ENCODE results near the gene CCNK.

Gene CCNK

GRCh38 chr14:99552021-99552553, 70.9 kb downstream of the CCNK start:
- no peak for DNase-seq (ENCODE audit: low read depth in 2 of 2)

- no peak for DNase-seq (ENCODE audit: low read depth in 2 of 2)
Observed at GRCh38 chr14:99552572-99553216, 71.5 kb downstream of the CCNK start.

DNA sequence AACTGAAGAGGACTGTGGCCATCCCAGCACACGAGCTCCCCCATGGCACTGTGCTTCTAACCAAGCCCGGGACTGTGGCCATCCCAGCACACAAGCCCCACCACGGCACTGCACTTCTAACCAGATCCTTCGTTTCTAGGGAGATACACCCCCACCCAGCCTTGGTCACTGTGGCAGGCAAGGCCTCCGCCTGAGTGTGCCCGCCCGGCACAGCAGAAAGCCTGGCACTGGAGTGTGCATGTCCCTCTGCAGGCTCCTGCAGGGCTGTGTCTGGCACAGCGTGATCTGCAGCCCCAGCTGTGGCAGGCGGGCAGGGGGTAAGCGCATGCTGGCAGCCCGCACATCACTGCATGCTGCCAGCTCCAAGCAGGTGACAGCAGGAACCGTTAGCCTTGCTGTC, 73.0 kb downstream of the CCNK start:
- no peak for DNase-seq (ENCODE audit: low read depth in 2 of 2)

- no peak for DNase-seq (ENCODE audit: low read depth in 2 of 2)
Observed at GRCh38 chr14:99554757-99555531, 73.7 kb downstream of the CCNK start.

DNA sequence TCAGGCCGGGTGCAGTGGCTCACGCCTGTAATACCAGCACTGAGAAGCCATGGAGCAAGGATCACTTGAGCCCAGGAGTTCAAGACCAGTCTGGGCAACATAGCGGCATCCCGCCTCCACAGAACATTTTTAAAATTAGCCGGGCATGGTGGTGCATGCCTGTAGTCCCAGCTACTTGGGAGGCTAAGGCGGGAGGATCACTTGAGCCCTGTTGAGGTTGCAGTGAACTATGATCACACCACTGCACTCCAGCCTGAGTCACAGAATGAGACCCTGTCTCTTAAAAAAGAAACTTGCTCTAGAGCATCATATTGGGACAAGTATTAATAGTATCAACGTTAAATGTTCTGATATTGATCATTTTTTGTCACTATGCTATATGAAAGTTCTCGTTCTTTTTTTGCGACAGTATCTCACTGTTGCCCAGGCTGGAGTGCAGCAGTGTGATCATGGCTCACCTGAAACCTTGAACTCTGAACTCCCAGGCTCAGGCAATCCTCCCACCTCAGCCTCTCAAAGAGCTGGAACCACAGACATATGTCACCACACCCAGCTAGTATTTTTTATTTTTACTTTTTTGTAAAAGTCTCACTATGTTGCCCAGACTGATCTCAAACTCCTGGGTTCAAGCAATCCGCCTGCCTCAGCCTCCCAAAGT, 75.1 kb downstream of the CCNK start:
- DNase-seq (ENCODE audit: low read depth in 2 of 2) = no peak

DNA sequence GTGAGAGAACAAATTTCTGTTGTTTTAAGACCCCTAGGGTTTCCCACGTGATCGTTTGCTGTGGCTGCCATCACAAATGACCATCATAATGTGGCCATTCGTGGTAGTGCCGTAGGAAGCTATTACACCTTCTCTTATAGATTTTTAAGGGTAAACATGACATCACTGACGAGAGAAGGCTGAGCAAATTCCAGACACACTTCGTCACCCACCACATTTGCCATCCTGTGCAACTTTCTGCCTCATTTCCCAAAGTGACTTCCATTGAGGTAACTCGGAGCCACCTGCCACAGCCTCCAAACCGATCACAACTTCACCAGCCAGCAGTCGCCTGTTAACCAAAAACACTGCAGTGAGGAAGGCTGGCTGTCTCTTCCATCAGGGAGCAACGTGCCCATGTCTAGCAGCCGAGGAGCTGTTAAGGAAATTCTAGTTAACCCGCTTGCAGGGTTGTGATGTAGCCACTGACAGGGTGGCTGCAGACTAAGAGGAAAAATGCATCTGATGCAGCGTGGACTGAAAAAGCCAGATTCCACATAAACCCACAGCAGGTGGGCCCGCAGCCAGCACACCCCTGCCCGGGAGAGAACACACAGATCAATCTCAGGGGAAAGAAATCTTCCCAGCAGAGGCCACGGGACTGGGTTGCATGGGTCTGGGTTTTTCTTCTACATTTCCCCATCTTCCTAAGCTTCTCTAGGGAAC, 78.2 kb downstream of the CCNK start:
- peak in 1 of 2 experiments; percentile 40 for DNase-seq (ENCODE audit: low read depth in 2 of 2)

GRCh38 chr14:99560403-99560802, 79.2 kb downstream of the CCNK start:
- no peak for DNase-seq (ENCODE audit: low read depth in 2 of 2)

- no peak for DNase-seq (ENCODE audit: low read depth in 2 of 2)
Observed at GRCh38 chr14:99560922-99561683, 79.9 kb downstream of the CCNK start.

DNA sequence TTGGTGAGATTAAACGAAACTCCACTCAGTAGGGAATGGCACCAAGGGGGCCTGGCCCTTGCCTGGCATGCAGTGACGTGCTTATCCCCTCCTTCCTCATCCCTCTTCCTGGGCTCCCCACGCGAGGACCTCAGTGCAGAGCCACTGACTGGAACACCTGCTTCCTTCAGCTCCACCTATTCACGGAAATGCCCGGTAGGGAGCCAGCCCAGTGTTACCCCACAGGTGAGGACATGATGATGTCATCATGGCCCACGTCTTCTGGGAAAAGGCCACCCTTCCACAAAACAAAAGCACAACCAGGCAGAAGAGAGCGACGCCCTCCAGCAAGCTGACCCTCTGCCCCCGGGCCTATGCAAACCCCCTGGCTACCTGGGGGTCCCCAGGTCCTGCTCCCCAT, 80.7 kb downstream of the CCNK start:
- DNase-seq (ENCODE audit: low read depth in 2 of 2) = no peak
